AG08396 (cell line): ENCODE measurements around the gene PAK1.
A peak's percentile ranks its signal among the peaks of the same experiment; 100 is the strongest.
"Not testable (repeated sequence)": the region's sequence is repeated elsewhere in the genome, so short reads cannot be mapped to it uniquely, and the experiment has no call there.

Source experiments
- DNase-seq: peaks from one replicate; pipeline ENCODE4 v3.0.0; 2012; ENCODE audit warnings: low spot score, mixed read lengths

The PAK1 gene

DNA sequence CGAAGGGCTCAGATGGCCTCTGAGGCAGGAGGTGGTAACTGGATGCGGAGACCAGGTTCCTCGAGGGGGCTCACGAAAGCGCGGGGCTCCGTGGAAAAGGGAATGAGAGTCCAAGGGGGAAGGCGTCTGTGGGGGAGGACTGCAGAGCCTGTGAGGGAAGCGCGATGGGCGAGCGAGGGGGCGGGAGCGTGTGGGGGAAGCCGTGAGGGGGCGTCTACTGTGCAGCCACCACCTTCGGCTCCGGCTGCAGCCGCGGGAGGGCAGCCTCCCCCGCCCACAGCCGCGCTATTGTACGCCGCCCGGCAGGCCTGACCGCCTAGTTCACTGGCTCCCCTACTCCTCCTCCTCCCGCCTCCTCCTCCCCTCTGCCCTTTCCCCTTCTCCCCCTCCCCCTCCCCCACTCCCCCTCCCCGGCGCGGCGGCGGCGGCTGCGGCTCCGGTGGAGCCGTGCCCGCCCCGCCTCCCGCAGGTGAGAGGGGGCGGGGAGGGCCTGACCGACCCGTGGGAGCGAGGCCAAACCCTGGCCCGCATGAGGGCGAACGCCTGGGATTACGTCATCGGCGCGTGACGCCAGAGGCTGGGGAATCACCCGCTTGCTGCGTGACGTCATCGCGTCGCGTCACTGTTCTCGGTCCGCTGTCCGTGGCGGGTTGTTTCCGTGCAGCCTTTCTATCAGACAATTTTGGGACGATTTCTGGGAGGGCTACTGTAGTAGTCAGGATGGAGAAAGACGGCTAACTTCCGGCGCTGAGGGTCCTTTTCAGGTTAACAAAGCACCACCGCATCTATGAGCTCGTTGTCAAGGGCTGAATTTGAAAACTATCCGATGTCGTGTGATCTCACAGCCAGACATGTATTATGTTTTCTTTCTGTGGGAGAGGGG is at the start of gene PAK1:
Gene PAK1 (minus strand): TSS at position 294 of the 883 bp plus-strand sequence. CDS start 81,574 bp downstream, outside the sequence.
- DNase-seq = peak; percentile 89

DNA sequence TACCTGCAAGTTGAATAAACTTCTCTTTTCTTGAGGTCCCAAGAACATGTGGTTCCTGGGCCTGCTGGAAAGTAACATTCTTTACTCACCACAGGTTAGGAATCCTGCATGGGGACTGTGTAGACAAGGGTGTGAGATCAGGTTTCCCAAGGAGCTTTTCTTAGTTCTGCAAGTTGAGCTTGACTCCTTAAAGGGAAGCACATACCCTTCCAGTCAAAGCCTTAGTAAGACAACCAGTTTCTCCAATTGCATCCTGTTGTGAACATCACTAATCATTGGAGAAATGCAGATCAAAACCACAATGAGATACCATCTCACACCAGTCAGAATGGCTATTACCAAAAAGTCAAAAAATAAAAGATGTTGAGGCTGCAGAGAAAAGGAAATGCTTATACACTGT is 48.3 kb upstream of the PAK1 start:
- DNase-seq = no peak

DNA sequence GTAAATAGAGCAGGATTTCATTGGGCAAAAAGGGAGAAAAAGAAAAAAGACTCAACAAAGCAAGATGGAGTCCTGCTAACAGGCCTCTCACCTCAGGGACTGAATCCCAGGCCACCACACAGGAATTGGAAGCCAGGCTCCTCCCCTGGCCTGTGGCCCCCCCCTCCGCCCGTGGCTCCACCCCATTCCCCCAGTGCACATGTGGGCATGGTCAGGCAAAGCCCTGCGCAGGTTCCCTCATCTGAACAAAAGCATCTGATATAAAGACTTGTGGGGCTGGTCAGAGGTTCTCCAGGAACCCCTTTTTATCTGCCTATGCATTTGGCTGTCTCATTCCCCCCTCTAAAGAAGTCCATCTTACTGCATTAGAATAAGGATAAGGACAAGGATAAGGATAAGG is 46.0 kb upstream of the PAK1 start:
- no peak for DNase-seq

DNA sequence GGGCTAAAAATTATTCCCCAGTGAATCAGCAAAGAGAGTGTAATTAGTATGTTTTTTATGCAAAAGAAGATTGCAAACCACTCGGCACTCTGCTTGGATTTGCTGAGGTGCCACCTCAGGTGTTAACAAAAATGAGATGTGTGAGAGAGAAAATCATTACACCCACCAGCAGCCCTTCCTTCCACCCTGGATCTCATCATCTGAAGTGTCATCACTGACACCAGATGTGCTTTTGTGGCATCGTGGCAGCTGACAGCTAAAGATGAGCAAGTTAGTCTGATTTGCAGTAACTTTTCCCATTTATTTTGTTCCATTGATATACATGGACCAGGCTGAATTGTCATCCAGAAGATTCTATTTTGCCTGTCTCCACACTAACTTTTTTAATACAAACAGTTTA is 44.6 kb upstream of the PAK1 start:
- no peak for DNase-seq

DNA sequence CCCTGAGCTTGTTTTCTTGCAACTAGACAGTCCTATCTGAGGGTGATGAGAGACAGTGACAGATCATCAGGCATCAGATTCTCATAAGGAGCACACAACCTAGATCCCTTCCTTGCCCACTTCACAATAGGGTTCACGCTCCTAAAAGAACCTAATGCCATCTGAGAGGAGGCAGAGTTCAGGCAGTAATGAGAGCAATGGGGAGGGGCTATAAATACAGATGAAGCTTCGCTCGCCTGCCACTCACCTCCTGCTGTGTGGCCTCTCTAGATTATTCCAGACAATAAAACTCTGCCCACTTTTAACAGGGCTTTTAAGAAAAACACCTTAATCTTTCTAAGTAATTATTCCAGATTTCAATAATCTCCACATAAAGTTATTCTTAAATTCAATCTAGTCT is 43.9 kb upstream of the PAK1 start:
- DNase-seq = no peak

DNA sequence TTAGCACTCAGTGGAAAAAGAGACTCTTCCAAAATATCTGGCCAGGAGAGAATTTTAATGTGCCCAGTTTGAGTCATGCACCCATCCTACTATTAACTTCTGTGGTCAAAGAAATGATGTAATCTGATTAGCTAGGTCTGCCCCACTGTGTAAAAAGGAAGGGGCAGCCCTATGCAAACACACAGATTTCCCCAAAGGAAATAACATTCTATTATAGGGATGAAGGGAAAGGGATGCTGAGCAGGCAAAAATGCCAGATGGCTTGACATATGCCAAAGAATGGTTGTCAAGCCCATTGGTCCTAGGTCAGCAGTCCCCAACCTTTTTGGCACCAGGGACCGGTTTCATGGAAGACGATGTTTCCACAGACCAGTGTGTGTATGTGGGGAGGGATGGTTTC is 43.3 kb upstream of the PAK1 start:
- DNase-seq = no peak

DNA sequence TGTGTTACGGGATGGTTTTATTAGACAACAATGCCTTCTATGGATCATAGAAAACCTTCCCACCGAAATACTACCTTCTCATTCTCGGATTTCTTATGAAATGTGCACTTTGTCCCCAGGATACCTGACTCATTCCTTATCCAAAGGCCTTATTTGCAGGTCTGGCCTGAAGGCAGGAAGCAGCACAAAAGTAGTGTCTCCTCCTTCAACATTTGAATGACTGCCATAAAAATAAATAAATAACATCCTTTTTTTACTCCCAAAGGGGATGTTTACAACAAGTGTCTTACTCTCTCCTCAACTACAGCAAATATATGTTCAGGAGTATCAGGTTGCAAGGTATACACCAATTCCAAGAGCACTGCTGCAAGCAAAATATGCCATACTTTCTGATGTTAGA is 41.6 kb upstream of the PAK1 start:
- DNase-seq = no peak

DNA sequence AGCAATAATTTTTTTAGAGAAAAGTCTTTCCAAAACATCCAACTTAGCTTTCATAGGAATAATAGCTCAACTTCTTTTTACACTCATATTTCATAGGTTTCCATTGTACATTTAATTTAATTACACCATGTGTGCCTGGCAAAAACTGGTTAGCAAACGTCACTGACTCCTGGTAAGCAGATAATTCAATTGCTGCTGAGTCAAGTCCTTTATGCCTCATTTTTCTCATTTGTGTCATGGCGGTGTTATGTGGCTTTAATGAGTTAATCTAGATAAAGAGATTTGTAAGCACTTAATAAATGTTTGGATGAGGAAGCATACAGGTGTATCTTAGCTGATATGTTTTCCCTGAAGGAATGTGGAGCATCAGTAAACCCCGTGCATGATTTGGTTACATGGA is 41.2 kb upstream of the PAK1 start:
- DNase-seq = no peak

DNA sequence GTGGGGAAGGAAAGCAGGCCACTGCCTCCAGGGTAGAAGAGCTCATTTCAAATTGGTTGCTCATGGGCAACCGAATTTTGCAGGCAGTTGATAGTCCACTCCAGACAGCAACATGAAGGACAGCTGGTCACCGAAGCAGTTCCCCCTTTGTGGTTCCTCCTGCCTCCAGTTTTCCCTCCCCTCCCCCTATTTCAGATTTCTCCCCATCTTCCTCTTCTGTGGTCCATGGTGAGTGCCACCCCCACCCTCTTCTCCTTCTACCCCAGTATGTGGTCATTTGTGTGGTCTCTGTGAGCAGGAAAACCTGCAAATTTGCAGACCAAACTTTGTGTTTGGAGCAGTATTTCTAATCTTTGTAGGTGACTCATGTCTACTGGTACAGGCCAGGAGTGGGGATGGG is 38.2 kb upstream of the PAK1 start:
- no peak for DNase-seq

DNA sequence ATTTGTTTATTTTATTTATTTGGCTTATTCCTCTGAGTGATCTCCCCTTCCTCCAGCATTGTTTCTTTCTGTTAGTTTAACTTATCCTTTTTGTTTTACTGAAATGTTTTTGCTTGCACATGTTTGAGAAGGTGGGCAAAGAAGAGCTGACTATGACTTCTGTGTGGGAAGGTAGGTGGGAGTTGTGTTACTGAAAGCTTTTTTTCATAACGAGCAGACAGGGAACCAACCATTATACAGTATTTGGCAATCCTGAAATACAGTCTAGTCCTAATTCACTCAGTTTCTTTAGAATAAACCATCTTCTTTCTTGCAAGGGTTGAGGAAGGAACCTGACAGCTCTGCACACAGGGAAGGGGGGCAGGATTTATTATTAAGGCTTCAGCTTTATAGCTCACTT is 37.0 kb upstream of the PAK1 start:
- no peak for DNase-seq

DNA sequence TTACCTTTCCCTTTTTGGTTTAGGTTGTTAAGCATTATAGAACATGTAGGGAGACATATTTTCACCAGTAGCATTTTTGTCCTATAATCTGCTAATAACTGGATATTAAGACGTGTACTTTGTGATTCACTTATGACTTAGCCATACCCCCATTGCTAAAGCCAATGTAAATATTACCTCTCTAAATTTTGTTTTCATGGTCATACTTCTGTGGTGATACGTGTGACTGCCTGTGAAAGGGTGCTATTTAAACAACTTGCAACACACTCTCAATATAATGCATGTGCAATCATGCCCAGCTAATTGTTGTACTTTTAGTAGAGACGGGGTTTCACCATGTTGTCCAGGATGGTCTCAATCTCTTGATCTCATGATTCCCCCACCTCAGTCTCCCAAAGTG is 36.2 kb upstream of the PAK1 start:
- no peak for DNase-seq

DNA sequence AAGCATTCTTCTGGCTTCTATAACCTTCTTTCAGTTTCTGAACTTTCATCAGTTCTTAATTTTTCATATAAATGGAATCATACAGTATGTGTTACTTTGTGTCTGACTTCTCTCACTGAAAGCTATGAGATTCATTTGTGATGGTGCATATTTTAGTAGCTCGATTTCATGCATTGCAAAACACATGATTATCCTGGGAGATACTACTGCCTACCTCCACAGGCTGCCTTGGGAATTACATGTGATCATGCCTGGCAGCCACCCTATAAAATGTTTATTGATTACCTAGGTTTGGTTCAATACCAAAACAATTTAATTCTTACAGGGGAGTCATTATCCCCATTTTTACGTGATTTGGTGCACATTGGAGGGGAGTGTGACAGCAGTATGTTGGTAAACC is 34.1 kb upstream of the PAK1 start:
- DNase-seq = no peak

DNA sequence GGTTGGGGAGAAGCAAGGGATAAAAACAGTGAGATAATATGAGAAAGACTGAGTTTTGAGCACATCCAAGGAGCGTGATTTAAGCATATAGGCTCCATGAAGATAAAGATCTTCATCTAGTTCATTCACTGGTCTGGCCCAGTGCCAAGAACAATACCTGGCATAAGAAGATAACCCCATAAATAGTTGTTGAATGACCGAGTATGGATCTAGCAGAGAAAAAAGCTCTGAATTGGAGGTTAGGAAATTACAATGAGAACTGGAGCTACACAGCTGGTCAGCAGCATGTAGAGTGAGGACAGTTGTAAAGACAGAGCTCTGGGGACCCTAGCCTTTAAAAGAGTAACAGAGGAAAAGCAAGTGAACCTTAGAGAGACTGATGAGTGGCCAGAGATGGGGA is 33.0 kb upstream of the PAK1 start:
- no peak for DNase-seq

DNA sequence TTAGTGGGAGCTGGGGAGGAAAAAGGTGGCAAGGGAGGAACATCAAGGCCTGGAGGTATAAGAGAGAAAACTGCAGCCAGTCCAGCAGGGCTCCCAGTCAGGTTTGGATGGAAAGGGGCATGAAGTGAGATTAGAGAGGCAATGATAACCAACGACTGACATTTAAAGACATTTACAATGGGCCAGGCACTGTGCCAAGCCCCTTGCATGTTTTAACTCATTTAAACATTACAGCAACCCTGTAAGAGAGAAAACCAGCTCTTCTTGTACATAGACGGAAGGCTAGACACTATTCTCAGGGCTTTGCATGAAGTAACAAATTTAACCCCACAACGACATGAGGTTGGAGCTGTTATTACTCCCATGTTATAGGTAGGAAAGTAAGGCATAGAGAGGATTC is 32.1 kb upstream of the PAK1 start:
- no peak for DNase-seq

DNA sequence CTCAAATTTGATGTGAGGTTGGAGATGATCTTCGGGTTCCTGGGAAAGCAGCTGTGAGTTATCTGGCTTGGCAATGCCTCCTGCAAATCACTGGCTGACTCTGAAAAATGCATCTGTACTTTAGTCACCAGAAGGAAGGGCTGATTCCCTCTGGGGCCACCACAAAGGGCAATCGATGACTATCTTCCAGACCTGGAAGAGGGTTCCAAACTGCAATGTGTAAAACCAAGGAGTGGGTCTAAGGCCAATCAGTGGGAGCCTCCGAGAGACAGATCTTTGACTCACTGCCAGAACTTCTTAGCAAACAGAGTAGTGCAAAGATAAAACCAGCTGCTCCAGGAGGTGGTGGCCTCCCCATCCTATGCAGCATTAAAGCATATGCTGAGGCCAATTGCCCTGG is 29.1 kb upstream of the PAK1 start:
- peak; percentile 27 for DNase-seq

DNA sequence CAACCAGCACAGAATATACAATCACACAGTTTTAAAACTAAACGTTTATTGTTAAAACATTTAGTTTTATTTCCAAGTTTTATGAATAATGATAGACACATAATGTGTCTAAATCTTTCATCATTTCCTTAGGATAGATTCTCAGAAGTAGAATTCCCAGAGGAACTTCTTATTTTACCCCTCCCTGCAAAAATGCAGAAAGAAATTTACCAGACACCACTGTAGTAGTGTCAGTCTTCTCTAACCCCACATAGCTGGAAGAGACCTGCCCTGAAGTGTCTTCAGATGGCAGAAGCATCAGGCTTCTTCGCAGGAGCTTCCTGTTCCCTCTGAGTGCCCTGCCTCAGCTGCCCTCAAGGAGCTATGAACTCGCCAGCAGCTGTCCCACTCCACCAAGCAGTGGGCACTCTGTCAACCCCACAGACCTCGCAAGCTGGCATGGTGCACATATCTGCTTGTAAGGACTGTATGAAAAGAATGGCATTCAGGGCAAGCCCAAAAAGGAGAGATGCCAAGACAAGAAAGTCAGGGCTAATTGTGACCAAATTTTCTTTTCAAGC is 28.5 kb upstream of the PAK1 start:
- DNase-seq = no peak

DNA sequence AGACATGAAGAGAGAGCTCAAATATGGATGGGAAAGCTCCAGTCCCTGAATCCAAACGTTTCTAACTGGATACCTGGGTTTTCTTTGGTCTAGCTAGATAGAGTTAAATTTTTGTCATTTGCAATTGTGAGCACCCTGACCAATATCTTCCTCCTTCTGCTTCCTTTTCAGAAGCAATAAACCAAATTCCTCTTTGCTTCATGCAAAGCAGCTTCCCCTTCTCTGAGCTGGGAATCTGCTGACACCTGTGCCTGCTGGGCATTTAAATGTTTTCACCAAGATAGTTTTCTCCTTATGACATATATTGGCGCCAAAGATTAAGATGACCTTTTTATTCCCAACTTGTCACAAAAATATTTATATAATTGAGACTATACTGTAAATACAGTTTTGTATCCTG is 27.9 kb upstream of the PAK1 start:
- no peak for DNase-seq

DNA sequence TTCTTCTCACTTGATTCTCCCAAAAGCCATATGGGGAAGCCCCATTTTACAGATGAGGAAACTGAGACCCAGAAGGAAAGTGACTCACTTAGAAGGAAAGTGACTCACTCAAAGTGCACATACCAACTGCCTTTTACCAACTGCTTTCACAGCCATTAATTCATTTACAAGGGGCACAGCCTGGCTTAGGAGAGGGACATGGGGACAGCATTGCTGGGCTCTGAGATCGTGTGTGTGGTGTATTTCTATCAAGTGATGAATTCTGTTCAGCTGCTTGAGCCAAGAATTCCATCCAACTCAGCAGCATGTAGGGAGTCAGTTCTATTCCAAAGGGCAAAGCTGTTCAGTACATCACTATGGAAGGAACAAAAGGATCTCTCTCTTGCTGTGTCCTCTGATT is 23.5 kb upstream of the PAK1 start:
- DNase-seq = no peak

DNA sequence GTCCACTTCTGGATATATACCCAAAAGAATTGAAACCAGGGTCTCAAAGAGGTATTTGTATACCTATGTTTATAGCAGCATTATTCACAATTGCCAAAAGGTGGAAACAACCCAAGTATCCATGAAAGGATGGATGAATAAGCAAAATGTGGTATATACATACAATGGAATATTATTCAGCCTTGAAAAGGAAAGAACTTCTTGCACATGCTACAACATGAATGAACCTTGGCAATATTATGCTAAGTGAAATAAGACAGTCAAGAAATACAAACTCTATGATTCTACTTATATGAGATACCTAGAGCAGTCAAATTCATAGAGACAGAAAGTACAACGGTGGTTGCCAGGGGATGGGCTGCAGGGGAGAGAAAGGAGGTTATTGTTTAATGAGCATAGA is 21.6 kb upstream of the PAK1 start:
- no peak for DNase-seq

DNA sequence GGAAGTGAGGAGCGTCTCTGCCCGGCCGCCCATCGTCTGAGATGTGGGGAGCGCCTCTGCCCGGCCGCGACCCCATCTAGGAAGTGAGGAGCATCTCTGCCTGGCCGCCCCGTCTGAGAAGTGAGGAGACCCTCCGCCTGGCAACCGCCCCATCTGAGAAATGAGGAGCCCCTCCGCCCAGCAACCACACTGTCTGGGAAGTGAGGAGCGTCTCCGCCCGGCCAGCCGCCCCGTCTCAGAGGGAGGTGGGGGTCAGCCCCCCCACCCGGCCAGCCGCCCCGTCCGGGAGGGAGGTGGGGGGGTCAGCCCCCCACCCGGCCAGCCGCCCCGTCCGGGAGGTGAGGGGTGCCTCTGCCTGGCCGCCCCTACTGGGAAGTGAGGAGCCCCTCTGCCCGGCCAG is 16.1 kb upstream of the PAK1 start:
- DNase-seq = not testable (repeated sequence)

DNA sequence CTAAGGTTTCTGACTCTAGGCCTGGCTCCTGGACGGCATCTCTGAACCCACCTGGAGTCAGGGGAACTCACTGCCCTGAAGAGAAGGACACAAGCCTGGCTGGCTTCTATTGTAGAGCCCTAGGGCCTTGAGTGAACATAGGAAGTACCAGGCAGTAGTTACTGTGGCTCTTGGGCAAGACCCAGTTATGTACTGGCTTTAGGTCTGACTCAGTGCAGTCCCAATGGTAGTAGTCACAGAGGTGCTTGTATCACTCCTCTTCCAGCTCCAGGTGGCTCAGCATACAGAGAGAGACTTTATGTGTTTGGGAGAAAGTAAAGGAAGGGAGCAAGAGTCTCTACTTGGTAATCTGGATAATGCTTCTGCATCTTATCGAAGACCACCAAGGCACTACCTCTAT is 13.9 kb upstream of the PAK1 start:
- no peak for DNase-seq

DNA sequence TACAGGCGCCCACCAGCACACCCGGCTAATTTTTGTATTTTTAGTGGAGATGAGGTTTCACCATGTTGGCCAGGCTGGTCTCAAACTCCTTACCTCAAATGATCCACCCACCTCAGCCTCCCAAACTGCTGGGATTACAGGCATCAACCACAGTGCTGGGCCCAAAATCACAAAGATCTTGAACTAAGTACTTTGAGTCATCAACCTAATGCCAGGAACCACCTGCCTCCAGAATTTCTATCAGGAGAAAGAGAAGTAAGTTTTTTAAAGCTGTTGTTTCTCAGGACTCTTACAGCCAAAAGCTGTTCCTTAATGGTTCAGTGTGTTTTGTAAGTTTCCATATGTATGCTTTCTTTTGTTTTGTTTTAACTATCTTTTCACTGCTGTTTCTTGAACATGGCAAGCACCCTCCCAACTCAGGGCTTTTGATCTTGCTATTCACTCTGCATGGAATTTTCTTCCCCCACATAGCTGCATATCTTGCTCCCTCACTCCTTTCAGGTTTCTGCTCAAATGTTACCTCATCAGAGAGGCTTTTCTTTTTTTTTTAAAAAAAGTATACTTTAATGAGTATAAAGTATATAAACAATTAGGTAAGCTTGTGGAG is 6.0 kb upstream of the PAK1 start:
- DNase-seq = no peak

DNA sequence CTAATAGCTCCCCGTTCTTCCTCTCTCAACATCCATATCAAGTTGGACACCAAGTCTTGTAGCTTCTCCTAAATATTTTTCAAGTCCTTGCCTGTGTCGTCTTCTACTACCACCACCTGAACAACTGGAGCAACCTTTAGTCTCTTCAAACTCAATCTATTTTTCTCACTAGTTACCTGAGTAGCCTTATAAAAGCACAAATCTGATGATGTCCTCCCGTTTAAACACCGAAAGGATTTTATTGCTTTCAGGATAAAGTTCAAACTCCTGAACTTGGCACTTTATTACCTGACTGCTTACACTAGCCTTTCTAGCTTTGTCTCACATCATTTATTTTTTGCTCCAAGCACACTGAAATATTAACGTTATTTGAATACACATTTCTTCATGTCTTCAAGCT is 1.3 kb upstream of the PAK1 start:
- DNase-seq = no peak

DNA sequence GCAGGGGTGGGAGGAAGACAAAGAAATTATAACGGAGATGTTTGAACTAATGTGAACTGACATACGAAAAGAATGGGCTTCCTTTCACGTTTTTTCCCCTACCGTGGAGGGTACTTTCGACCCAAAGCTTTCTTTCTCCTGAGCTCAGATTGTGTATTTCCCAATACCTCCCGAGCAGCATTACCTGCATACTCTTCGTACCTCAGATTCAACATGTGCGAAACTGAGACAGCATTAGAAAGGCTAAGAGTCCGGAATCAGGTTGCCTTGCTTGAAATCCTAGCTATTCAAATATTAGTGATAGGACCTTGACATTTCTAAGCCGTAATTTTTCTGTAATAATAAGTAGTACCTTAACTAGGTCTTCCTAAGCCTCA is 778 bp upstream of the PAK1 start:
- no peak for DNase-seq
